ENCODE data around the gene OR2H2.

The OR2H2 gene

DNA sequence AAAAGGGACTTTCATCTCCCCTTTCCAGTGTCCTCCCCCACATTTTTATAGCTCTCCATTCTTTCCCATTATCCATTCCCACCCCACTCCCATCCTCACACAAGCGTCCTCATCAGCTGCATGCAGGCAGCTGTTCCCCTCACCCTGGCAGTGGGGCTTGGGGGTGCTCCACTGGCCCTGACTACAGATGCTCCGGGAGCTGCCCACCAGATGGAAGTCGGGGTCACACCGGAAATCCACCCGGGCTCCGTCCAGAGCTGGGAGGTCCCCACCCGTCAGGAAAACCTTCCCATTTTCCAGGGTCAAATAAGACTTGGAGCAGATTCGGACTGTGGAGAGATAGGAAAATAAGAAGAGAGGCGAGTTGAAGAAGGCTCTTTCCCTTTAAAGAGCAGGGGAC is 45.4 kb downstream of the OR2H2 start:
- DNase-seq (ENCODE audit: low spot score), result no peak

DNA sequence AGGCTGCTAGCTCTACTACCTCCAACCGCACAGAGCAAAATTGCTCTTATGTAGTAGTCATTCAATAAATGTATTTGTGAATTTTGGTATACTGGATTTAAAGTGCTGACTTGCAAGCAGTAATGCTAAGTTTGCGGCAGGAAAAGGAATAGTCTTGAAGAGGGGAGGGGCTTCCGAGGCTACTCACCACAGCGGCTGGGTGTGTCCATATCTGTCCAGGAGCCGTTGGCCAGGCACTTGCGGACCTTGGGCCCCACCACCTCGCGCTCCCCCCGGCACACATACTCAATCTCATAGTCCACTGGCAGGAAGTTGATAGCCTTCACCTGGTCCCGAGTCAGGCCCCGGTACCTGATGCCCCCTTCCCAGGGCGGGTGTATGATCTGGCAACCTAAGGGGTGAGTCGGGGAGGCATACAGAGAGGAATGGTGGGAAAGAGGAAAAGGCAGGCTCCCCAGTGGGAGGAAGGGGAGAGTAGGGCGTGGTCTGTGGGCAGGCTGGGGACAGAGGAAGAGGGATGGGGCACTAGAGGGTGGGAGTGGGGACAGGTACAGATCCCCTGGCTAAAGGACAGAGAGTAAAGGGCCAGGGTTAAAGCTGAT is 46.4 kb downstream of the OR2H2 start:
- no peak for DNase-seq (ENCODE audit: low spot score)

DNA sequence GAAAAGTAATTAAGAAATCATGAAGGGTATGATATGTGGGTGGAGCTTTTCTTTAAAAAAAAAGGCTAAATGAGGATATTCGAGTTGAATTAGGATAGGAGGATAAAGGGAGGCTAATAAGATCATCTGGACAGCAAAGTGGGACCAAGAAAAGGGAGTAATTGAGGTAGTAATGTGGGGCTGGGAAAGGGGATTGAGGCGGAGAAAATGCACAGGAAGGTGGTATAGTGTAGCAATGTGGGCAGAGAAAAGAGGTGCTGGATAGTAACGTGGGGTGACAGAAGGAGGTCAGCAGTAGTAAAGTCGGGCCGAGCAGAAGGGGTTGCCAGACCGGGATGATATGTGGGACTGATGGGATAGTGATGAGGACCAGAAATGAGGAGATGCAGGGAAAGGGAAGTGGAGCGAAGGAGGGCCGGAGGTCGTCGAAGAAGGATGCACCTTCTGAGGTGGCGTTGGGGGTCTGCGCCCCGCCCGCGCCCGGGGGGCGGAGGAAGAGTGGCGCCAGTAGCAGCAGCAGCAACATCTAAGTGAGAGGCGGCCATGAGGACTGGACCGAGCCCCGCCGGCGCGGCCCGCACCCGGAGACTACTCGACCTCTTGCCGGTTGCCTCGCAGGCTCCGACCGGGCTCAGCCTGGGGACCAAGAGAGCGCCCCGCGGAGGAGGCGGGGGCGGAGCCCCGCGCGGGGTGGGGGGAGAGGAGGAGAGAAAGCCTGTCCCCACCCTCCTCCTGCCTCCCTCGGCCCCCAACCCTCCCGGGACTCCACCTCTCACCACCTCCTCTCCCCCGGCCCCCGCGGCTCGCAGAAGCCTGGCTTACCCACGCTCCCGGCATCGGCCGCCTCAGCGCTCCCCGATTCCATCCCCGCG is 47.2 kb downstream of the OR2H2 start:
- DNase-seq (ENCODE audit: low spot score), result peak; percentile 60

DNA sequence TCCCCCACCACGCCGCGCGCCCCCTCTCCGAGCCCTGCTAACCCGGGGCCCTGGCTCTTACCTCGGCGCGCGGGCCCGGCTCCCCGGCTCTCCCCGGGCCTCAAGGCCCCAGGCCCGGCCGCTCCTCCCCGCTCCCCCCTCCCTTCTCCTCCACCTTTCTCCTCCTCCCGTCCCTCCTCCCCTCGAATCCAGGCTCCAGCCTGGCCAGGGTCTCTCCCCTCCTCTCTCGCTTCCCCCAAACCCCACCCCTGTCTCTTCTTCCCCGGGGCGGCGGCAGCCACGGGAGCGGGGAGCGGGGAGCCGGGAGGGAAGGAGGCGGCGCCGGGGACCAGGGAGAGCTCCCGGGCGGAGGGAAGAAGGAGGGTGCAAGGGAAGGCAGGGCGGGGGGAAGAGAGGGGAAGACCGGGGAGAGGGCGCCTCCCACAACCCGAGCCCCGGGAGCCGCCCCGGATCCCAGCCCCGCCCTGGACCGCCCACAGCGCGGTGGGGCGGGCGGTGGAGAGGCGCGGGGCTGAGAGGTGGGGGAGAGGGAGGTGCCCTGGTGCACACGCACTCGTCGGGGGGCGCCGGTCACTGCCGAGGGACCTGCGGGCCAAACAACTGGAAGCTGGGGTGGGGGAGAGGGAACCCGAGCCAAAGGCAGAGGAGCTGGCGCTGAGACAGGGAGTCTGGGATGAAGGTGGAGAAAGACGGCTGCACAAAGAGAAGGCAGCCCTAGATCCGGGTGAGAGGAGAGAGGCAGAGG is 48.0 kb downstream of the OR2H2 start, which contains the start of gene GABBR1:
Gene GABBR1 (minus strand): TSS at position 395 of the 745 bp plus-strand sequence. CDS start 798 bp downstream, outside the sequence.
- peak; percentile 71 for DNase-seq (ENCODE audit: low spot score)

DNA sequence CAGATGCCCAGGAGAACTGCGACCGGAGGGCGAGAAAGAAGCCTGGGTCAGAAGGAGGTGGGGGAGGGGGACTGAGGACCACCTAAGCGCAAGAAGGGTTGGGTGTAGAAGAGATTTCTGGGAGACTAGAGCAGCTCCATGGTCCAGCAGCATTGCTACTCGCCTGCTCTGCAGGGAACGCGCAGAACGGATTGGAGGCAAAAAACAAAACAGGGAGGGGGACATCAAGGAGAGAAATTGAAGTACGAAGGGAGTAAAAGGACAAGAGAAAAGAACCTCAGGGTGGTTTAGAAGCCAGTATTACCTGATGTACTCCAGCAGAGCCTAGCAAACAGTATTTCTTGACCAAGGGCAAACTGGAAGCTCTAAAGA is 48.6 kb downstream of the OR2H2 start:
- DNase-seq (ENCODE audit: low spot score), result no peak

DNA sequence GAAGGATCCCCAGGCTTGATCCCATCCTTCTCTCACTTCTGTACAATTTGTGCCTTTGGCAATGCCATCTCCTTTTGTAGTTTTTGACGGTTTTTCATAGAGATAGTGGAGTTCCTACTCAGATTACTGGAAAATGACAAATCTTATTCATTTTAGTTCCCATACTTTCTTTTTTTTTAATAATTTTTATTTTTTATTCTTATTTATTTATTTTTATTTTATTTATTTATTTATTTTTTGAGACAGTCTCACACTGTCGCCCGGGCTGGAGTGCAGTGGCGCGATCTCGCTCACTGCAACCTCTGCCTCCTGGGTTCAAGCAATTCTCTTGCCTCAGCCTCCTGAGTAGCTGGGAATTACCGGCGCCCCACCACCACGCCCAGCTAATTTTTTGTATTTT is 52.3 kb downstream of the OR2H2 start:
- DNase-seq (ENCODE audit: low spot score), result no peak

All from CD4-positive, alpha-beta T cell treated with Interleukin-6 at 100 ng/mL for 8 hours (primary cell).